ENCODE measurements around the gene HDAC4. TPM values are rescaled to one million over a fixed set of nuclear protein-coding genes. Genes with fewer than 3 reads are reported as not detected.
A peak's percentile ranks its signal among the peaks of the same experiment; 100 is the strongest.

The HDAC4 gene
- total and polyA plus RNA-seq, 2 of the 4 experiments (the other 2 are of a cell fraction): 4.1 to 7.2 TPM

DNA sequence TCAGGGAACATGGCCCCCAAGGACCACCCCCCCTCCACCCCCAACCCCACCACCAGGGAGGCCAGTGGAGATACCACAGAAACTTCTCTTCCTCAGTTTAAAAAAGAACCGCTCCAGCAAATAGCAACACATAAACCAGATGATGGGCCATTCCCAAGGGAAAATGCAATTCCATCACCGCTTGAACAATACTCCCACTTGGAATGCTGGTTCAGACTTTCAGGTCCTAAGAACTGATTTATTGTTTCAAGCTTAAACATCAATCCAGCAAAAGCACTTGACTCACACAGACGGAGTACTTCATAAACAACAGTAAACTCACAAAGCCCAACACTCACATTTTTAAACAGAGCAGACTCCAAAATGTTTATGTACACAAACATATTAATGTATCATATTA, 6.9 kb downstream of the HDAC4 start:
- no peaks in the 10 kb centered on the region for H3K9me3 ChIP-seq (ENCODE audit: control insufficient read depth, insufficient read depth, low read length)
- H2AK9ac ChIP-seq (replicated peaks; ENCODE audit: low read depth, low read length, poor library complexity): no peak overlapping the region
- TF ChIP-seq, protein P1, sequence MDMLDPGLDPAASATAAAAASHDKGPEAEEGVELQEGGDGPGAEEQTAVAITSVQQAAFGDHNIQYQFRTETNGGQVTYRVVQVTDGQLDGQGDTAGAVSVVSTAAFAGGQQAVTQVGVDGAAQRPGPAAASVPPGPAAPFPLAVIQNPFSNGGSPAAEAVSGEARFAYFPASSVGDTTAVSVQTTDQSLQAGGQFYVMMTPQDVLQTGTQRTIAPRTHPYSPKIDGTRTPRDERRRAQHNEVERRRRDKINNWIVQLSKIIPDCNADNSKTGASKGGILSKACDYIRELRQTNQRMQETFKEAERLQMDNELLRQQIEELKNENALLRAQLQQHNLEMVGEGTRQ (IDR thresholded peaks at IDR 0.05; ENCODE audit: low read depth, low read length): no peak
- TF ChIP-seq MAFK (IDR thresholded peaks at IDR 0.05; ENCODE audit: low read depth, low read length) (no peak), RCOR1 (IDR thresholded peaks at IDR 0.05; ENCODE audit: insufficient replicate concordance, low read length) (no peak), CEBPB (IDR thresholded peaks at IDR 0.05; ENCODE audit: low read depth, low read length) (no peak), CHD1 (IDR thresholded peaks at IDR 0.05; ENCODE audit: low read depth, low read length) (no peak), RAD21 (IDR thresholded peaks at IDR 0.05; ENCODE audit: low read length) (no peak), RFX5 (IDR thresholded peaks at IDR 0.05; ENCODE audit: low read depth, low read length) (no peak), FOS (IDR thresholded peaks at IDR 0.05; ENCODE audit: low read depth, low read length) (no peak), MXI1 (IDR thresholded peaks at IDR 0.05; ENCODE audit: borderline replicate concordance, low read depth, low read length) (no peak), BHLHE40 (IDR thresholded peaks at IDR 0.05; ENCODE audit: low read depth, low read length) (no peak), POLR2A (IDR thresholded peaks at IDR 0.05; ENCODE audit: low read depth, low read length) (no peak)
- H3K9me1 ChIP-seq (ENCODE audit: insufficient read depth, low read length): peaks cover 26% of the 10 kb centered on the region
- no peak overlapping the region for H2BK20ac ChIP-seq (ENCODE audit: low read depth, low read length)
- no peaks in the 10 kb centered on the region for H3K27me3 ChIP-seq (ENCODE audit: control insufficient read depth, insufficient read depth, low read length)
- no peak overlapping the region for H3K4ac ChIP-seq (ENCODE audit: low read depth, low read length)
- intact Hi-C loops (cut with micrococcal nuclease) (loop anchor here (10.0 kb wide), 2 partner anchors 169 to 601 kb away; no protein-coding TSS in a partner anchor), dilution Hi-C loops (cut with HindIII; ENCODE audit: low sequenced_read_pairs, unreplicated experiment) (no loop called here), in situ Hi-C loops (cut with MboI; ENCODE audit: low sequenced_read_pairs) (loop anchor here (10.0 kb wide), 1 partner anchor 119 kb away; no protein-coding TSS in a partner anchor)
- POLR2A ChIA-PET (ENCODE audit: unreplicated experiment): no interaction called here
- ATAC-seq (ENCODE audit: low read depth) (peak; percentile 25; the same call in 1 of the 2 replicates), DNase-seq (peak; percentile 27)
- no peak overlapping the region for H3K9ac ChIP-seq (ENCODE audit: low read depth, low read length)
- no peak overlapping the region for H3K56ac ChIP-seq (ENCODE audit: extremely low read depth, insufficient read depth, low read length)
- H4K20me1 ChIP-seq (ENCODE audit: insufficient read depth, low read length): peaks cover 69% of the 10 kb centered on the region
- H2AFZ ChIP-seq (replicated peaks; ENCODE audit: low read length, poor library complexity): no peak overlapping the region
- peaks cover 16% of the 10 kb centered on the region for H3K4me1 ChIP-seq (ENCODE audit: control insufficient read depth, insufficient read depth, low read length)
- H3K4me2 ChIP-seq (ENCODE audit: low read depth, low read length): no peak overlapping the region
- H4K91ac ChIP-seq (ENCODE audit: insufficient read depth, low read depth, low read length): no peak overlapping the region
- H3K4me3 ChIP-seq (ENCODE audit: insufficient read depth, low read depth, low read length): no peak overlapping the region
- peaks cover 5% of the 10 kb centered on the region; the same call in 1 of the 2 replicates for H3K36me3 ChIP-seq (ENCODE audit: control insufficient read depth, insufficient read depth, low read length)
- H3K18ac ChIP-seq (ENCODE audit: low read depth, low read length): no peak overlapping the region
- no peak overlapping the region for H3K27ac ChIP-seq (ENCODE audit: insufficient read depth, low read length)
- peaks cover 21 to 85% of the 10 kb centered on the region in 2 experiments; a peak in 3 of 4 replicates for H3K79me1 ChIP-seq (ENCODE audit: low read depth in 1 of 2, low read length in 2 of 2)
- no peak overlapping the region for H3K23ac ChIP-seq (ENCODE audit: low read depth, low read length)
- no peak overlapping the region for H2AK5ac ChIP-seq (ENCODE audit: low read depth, low read length)
- no peak overlapping the region for H2BK5ac ChIP-seq (ENCODE audit: low read depth, low read length, poor library complexity, severe bottlenecking)
- 67% methylated on average over 1 of the region's 3 CpGs; no CpG with 5 or more reads in 1 of the 2 experiments for WGBS, 2 experiments (ENCODE audit: extremely low coverage in 2 of 2, insufficient read length in 1 of 2)
- CTCF ChIA-PET: interaction anchor here (1.0 kb wide), 1 partner anchor 25 kb away, joined by 5 read pairs; no protein-coding TSS in a partner anchor
- H4K5ac ChIP-seq (ENCODE audit: low read depth, low read length): no peak overlapping the region
- H4K8ac ChIP-seq (ENCODE audit: low read depth in 2 of 2, low read length in 2 of 2): no peak overlapping the region
- no peak overlapping the region for H2BK15ac ChIP-seq (ENCODE audit: low read depth, low read length)
- BruUV-seq (replicated peaks): no TSS peak
- H2BK120ac ChIP-seq (ENCODE audit: low read depth, low read length): no peak overlapping the region
- no peak overlapping the region for H3K14ac ChIP-seq (replicated peaks; ENCODE audit: low read depth, low read length)

All from IMR-90 (cell line).